HG03108 (cell line): Measurements from ENCODE around the gene TSACC.
A peak's percentile ranks its signal among the peaks of the same experiment; 100 is the strongest.

Experiments used
- ATAC-seq: cut with Tn5 transposase; IDR thresholded peaks from one replicate; pipeline ENCODE4 v1.9.1; 2021; ENCODE audit warnings: moderate library complexity; ENCODE audit not compliant: unreplicated experiment

Gene TSACC

DNA sequence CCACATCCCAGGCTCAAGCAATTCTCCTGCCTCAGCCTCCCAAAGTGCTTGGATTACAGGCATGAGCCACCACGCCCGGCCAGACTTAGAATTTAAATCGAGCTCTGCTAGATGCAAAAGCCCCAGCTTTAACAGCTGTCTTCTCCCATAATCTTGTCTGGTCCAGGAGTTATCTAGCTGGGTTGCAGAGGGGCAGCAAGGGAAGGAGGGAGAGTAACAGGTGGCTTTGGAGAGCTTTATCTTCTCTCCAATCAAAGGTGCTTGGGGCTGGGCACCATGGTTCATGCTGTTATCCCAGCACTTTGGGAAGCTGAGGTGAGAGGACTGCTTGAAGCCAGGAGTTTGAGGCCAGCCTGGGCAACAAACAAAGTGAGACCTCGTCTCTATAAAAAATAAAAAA lies 34.5 kb downstream of the TSACC start:
- ATAC-seq = no peak

DNA sequence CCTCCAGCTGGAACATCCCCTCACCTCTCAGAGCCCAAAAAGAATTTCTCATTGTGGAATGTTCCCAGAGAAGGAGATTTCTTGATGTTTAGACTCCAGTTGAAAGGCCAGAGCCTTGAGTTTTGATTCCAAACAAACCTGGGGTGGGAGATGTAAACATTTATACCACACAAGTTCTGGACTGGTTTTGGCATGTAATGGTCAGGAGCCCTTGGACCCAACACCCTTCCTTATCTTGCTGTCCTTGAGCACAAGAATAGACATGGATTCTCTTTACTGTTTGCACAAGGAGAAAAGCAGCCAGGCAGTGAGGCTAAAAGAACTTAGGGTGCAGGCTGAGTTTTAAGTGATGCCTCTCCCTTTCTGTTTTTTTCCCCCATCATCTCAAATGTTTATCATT lies 35.2 kb downstream of the TSACC start:
- ATAC-seq = no peak

DNA sequence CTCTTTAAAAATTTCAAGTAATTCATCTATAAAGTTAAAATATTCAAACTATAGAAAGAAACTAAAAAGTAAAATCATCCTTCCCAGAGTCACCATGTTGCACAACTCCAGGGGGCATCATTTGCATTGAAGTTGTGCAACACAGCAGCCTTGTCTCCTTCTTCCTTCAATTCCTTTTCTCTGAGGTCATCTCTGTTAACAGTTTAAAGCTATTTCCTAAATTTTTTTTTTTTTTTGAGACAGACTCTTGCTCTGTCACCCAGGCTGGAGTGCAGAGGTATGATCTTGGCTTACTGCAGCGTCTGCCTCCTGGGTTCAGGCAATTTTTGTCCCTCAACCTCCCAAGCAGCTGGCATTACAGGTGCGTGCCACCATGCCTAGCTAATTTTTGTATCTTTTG lies 37.8 kb downstream of the TSACC start:
- ATAC-seq = no peak

DNA sequence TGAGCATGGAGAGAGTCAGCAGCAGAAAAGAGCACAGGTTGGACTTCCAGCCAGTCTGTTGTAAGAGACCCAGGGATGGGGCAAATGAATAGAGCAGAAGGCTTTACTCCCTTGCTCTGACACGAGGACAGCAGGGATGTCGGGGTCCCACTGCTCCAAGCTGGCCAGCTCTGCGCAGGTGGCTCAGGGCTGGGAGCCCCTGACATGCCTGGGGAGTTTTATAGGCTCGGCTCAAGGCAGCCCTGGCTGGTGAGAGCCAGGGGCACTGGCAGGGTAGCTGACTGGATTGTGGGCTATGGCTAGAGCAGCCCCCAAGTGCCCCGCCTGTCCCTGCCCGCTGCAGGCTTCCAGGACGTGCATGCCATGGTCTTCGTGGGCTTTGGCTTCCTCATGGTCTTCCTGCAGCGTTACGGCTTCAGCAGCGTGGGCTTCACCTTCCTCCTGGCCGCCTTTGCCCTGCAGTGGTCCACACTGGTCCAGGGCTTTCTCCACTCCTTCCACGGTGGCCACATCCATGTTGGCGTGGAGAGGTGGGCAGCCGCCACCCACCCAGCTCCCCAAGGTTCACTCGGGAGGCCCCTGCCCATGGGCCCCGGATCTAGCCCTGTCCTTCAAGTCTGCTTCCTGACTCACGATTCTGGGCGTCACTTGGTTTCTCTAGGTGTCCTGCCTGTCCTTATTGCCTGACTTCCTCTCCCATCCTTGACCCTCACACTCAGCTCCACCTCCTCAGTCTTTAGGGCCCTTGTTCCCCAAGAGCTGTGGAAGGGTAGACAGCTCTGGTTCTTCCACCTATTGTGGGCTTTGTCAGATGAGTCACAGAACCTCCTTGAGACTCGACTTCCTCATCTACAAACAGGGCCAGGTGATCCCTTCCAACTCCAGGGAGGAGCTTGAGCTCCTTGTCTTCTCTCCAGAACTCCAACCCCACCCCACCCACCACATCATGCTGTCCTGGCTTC lies 38.9 kb downstream of the TSACC start:
- ATAC-seq = no peak

GRCh38 chr1:156378557-156378956 lies 40.2 kb downstream of the TSACC start:
- no peak for ATAC-seq

DNA sequence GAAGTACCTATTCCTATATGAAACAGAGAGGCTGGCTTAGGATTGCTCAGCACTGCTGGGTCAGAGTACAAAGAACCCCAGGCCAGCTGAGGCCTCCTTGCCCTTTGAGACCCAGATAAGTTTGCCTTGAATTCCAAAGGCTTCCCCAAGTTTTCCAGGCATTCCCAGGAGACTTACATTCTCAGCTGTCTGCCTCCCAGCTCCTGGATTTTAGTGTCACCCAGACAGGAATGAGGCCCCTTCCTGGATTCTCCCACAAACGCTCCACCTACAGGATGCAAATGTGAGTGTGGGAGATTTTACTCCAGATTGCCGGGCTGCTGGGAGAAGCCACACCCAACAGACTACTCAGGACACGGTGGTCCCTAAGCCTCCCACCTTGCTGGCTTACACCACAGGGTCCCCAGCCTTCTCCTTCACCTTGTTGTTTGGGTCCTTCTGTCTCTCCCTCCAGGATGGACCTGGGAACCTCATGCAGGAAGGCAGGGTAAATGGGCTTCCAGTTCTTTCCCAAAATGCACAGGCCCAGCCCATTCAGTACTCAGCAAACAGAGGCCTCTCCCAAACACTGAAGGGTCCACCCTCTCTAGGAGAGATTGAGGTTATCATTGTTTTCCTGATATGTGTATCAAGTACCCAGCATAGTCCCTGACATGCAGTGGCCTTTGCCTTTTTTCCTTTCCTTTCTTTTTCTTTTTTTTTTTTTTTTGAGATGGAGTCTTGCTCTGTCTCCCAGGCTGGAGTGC lies 41.3 kb downstream of the TSACC start:
- ATAC-seq = no peak

DNA sequence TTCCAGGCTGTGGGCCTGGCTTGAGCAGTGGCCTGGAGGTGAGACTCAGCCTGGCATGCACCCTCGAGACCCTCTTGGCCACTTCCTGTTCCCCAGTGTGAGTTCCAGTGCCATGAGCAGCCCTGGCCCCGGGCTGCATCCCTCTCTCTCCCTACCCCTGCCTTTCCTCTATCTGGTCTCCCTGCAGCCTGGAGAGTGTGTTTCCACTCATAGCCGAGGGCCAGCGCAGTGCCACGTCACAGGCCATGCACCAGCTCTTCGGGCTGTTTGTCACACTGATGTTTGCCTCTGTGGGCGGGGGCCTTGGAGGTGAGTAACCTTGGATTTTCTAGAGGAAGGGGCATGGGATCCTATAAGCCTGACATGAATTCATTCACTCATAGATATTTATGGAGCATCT lies 44.2 kb downstream of the TSACC start:
- ATAC-seq = no peak

DNA sequence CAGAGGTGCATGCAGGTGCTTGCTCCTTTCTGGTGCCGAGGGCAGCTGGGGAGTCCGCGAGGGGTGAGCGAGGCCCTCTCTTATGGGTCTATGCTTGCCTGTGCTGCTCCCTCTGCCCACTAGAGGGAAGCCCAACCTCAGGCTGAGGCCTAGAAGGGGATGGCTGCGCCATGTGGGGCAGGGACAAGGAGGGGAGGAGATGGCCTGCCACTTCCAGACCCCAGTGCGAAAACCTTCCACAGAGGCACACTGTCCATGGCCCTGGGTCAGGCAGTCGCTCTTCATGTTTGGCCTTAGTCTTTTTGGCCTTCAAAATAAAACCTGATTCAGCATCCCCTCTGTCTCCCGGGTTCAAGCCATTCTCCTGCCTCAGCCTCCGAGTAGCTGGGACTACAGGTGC lies 44.7 kb downstream of the TSACC start:
- ATAC-seq = peak; percentile 70

GRCh38 chr1:156384007-156384406 lies 45.7 kb downstream of the TSACC start:
- no peak for ATAC-seq

- ATAC-seq = no peak
These were observed 46.3 kb downstream of the TSACC start for GRCh38 chr1:156384658-156385057.

DNA sequence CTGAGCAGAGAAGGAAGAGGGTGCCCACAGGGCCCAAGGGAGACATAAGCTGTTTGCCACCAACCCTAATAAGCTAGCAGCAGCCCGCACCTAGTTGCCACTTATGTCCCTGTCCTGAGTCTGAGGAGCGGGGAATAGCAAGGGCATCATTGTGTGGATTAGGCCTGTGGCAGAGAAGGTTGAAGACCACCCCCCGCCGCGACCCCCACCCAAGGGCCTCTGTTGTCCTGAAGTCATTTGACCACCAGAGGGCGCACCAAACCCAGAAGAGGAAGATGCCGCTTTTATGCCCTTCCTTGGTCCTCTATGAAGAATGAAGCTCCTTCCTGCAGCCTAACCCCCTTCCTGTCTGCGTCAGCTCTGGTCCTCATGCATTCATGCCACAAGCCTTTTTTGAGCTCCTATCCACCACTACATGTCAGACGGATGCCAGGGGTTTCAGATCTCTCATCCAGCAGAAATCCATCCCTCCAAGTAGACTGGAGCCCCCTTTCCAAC lies 47.3 kb downstream of the TSACC start:
- ATAC-seq = no peak

DNA sequence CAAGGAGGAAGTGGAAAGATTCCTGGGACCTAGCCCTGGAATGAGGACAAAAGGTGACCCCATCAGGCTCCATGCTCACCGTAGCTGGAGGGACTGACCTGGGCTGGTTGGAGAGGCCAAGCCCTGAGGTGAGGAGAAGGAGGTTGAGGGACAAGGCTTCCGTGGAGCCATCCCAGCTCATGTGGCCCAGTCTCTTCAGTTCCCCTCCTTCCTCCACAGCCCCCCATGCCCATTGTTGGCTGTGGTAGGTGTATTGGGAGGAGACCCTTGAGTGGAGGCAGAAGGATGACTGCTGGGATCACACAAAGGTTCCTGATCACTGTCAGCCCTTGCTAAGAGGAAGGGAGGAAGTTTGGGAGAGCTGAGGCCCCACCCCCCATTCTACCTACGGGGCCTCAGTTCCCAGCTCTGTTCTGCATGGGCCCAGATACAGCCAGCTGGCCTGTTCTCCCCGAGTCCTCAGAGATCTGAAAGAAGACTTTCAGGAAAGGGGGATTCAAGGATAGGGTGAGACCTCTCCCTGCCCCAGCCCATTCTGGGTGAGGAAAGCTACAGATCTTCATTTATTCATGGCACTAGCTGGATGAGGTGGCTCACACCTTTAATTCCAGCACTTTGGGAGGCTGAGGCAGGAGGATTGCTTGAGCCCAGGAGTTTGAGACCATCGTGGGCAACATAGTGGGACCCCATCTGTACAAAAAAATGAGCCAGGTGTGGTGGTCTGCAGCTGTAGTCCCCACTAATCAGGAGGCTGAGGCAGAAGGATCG lies 48.0 kb downstream of the TSACC start:
- ATAC-seq = no peak

DNA sequence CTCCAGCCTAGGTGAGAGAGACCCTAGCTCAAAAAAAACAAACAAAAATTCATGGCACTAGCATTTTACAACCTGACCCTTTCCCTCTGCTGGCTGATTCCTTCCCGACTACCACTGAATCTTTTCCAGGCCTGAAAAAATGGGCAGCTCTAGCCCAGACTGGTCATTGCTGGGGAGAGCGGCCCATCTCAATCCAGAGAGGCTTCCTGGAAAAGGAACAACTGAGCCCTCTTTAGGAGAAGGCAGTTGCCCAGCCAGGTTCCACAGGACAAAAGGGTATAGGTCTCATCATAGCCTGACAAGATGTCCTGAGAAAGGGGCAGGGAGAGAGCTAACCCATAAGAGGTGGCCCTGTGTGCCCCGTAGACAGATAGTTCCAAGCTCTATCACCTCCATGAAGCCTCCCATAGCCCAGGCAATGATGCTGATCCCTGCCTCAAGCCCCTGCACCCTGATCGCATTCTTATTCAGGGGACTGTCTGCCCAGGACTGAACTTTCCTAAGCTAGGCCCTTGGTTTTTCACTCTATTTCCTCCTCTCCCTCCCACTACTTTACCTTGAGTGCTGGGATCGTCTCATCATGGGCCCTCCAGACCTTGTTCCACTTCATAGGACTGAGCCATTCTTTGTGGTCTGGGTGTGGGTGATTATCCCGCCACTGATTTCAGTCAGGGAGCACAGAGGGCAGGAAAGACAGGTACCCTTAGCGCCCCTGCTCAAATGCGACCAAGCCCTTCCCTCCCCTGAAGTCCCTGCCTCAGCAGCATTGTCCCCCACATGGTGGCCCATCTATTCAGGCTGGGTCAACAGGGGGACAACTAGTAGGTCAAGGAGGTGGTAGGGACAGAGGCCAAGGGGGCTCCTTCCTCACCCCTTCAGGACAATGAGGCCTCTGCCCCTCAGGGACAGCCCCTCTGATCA lies 48.9 kb downstream of the TSACC start:
- ATAC-seq = no peak

DNA sequence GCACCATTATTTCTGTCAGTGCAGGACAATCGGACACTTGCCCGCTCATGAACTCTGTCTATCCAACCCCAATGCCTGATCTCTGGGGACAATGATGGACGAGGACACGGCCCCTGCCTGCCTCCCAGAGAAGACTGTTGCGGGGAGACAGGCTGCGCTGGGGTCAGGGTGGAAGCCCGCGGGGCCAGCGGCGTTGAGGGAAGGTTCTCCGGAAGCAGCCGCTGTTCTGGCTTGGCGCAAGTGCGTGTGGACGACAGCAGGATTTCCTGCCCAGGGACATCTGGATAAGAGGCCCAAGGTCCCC lies 49.5 kb downstream of the TSACC start:
- no peak for ATAC-seq

- no peak for ATAC-seq
These were observed 50.1 kb downstream of the TSACC start for GRCh38 chr1:156388174-156389137.

DNA sequence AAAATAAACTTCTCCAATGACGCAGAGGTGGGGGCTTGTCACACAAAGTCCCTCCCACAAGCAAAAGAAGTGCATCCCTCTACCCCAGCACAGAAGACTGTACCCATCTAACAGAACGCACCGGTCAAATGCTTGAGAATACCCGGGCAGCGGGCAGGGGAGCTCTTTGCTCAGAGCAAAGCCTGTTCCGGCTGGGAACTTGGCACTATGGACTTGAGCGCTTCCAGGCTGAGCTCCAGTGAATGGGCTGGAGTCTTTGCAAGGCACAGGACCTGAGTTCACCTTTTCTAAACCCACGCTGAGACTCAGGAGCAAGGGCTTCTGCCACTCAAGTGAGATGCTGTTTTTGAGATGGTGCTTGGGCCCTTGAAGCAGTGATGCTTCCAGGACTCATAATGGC lies 51.0 kb downstream of the TSACC start:
- ATAC-seq = no peak

DNA sequence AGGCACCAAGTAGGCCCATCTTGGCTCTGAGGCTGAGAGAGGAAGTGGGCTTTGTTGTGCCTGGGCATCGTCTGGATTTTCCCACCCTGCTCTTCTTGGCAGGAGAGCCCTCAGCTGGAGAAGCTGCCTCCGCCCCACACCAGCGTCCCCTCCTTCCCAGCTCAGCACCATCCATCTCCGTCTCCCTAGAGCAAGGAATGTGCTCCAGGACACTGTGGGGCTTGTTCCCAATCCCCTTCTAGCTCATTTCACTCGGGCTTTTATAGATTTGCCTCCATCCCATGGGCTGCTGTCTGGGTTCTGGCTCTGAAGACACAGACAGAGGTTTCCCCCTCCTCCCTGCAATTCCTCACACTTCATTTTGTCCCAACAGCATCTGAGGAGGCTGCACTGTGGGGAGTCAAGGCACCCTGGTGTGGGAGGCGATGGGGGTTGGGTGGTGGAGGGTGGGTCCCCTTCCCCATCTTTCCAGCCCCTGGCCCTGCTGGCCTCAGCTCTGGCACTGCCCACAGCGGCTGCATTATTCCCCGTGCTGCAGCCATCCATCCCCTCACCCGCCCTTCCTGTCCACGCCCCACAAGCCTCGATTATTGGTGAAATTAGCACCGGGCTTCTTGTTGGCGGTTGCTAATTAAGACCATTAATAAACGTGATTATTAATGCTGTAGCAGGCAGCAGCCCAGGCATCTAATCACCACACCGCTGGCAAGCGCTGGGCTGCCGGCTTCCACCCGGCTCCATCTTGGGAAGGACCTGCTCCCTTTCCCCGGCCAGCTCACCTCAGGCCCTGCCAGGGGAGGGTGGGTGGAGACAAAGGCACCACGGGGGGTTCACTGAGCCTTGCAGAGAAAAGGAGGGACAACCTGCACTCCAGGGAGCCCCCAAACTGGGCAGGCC lies 52.4 kb downstream of the TSACC start:
- ATAC-seq = no peak

GRCh38 chr1:156391366-156391677 lies 53.0 kb downstream of the TSACC start:
- no peak for ATAC-seq
